GM12892 (cell line): ENCODE results near the gene CDRT15.

Experiments used
- POLR2A ChIP-seq: IDR thresholded peaks from 2 replicates; pipeline ENCODE4 v1.6.1; 2011; ENCODE audit warnings: low read depth, low read length, control low read depth
- POLR2AphosphoS5 ChIP-seq: IDR thresholded peaks from 2 replicates; pipeline ENCODE4 v1.6.1; 2011; ENCODE audit warnings: low read depth, low read length, control low read depth

DNA sequence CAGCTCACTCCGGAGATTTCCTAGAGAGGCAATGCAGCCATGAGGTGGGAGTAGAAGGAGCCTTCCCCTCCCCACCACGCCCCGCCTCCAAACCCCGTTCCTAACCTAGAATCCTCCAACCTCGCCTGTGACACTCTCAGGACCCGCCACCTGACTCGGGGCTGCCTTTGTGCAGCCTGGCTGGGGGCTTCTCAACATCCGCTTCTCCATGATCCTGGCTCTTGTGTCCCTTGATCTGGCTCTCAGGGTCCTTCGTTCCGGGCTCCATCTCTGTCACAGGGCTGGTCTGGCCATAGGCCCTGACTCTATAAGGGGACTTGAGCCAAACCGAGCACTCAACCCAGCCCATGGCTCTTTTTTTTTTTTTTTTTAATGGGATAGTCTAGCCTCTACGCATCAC lies 24.3 kb downstream of the CDRT15 start:
- TF ChIP-seq POLR2AphosphoS5 (no peak), POLR2A (no peak)
